GM23338 (cell line): ENCODE results near the gene EARS2. TPM values are rescaled to one million over a fixed set of nuclear protein-coding genes. Genes with fewer than 3 reads are reported as not detected.

Source experiments
- ATAC-seq: fragments of 200-7000 bp; cut with Tn5 transposase; 3 replicates; pipeline ENCODE4 v1.9.1; 2020
- DNase-seq: peaks from one replicate; pipeline ENCODE4 v3.0.0-alpha.2; 2015; ENCODE audit warnings: low spot score
- H2AFZ ChIP-seq: fragments of 200-600 bp; sonication (generic); 2 replicates; pipeline ENCODE4 v1.8.0; 2016; ENCODE audit warnings: antibody characterized with exemption, mild to moderate bottlenecking, moderate library complexity
- H3F3A ChIP-seq: fragments of 200-600 bp; sonication (generic); replicated peaks from 2 replicates; pipeline ENCODE4 v1.8.0; 2017; ENCODE audit warnings: antibody characterized with exemption, mixed run types, low read depth
- H3K27ac ChIP-seq: fragments of 200-600 bp; sonication (generic); 2 replicates; pipeline ENCODE4 v1.6.1; 2016; ENCODE audit warnings: low read depth
- H3K27me3 ChIP-seq: fragments of 200-600 bp; sonication (generic); 2 replicates; pipeline ENCODE4 v1.8.0; 2016; ENCODE audit warnings: mild to moderate bottlenecking, mixed run types, moderate library complexity; ENCODE audit not compliant: insufficient read depth
- H3K36me3 ChIP-seq: fragments of 200-600 bp; sonication (generic); 2 replicates; pipeline ENCODE4 v1.8.0; 2016; ENCODE audit warnings: mild to moderate bottlenecking; ENCODE audit not compliant: insufficient read depth
- H3K4me1 ChIP-seq: fragments of 200-600 bp; sonication (generic); 2 replicates; pipeline ENCODE4 v1.8.0; 2016; ENCODE audit warnings: mild to moderate bottlenecking, moderate library complexity; ENCODE audit not compliant: insufficient read depth
- H3K4me2 ChIP-seq: fragments of 200-600 bp; sonication (generic); 2 replicates; pipeline ENCODE4 v1.7.1; 2017; ENCODE audit warnings: mixed run types
- H3K4me3 ChIP-seq: fragments of 200-600 bp; sonication (generic); 2 replicates; pipeline ENCODE4 v1.6.1; 2016; ENCODE audit warnings: mixed run types
- H3K79me2 ChIP-seq: fragments of 200-600 bp; sonication (generic); replicated peaks from 2 replicates; pipeline ENCODE4 v1.8.0; 2017; ENCODE audit warnings: mild to moderate bottlenecking; ENCODE audit not compliant: insufficient read depth
- H3K9me2 ChIP-seq: fragments of 200-600 bp; sonication (generic); 2 replicates; pipeline ENCODE4 v1.8.0; 2017; ENCODE audit not compliant: insufficient read depth
- H4K20me1 ChIP-seq: fragments of 200-600 bp; sonication (generic); replicated peaks from 2 replicates; pipeline ENCODE4 v1.8.0; 2017; ENCODE audit warnings: mild to moderate bottlenecking; ENCODE audit not compliant: insufficient read depth
- H3K27ac Mint-ChIP-seq: 2 replicates; pipeline ENCODE4 v1.8.0; 2020; ENCODE audit warnings: inconsistent platforms, mild to moderate bottlenecking, moderate library complexity, mixed read lengths
- H3K27me3 Mint-ChIP-seq: 3 replicates; pipeline ENCODE4 v1.8.0; 2022; ENCODE audit warnings: low read depth, mild to moderate bottlenecking, moderate library complexity, mixed read lengths, inconsistent platforms; ENCODE audit not compliant: insufficient read depth, poor library complexity
- H3K36me3 Mint-ChIP-seq: 3 replicates; pipeline ENCODE4 v1.8.0; 2021; ENCODE audit warnings: low read depth, mild to moderate bottlenecking, inconsistent platforms, moderate library complexity, mixed read lengths
- H3K4me1 Mint-ChIP-seq: 3 replicates; pipeline ENCODE4 v1.8.0; 2020; ENCODE audit warnings: mild to moderate bottlenecking, inconsistent platforms, mixed read lengths
- H3K4me3 Mint-ChIP-seq: 3 replicates; pipeline ENCODE4 v1.8.0; 2021; ENCODE audit warnings: moderate library complexity, mild to moderate bottlenecking, inconsistent platforms, mixed read lengths
- H3K9me3 Mint-ChIP-seq: 3 replicates; pipeline ENCODE4 v1.8.0; 2020; ENCODE audit warnings: moderate library complexity, mild to moderate bottlenecking, inconsistent platforms, mixed read lengths
- CREB1 ChIP-seq: fragments of 250-450 bp; sonication (Bioruptor Pico); IDR thresholded peaks from 2 replicates; pipeline ENCODE4 v1.5.0; 2020; ENCODE audit warnings: low read depth, mild to moderate bottlenecking, moderate library complexity
- EZH2 ChIP-seq: fragments of 200-600 bp; sonication (generic); IDR thresholded peaks from one replicate; pipeline ENCODE4 v1.8.0; 2017; ENCODE audit warnings: antibody characterized with exemption, mild to moderate bottlenecking, low read depth; ENCODE audit not compliant: unreplicated experiment
- EZH2phosphoT487 ChIP-seq: fragments of 200-600 bp; sonication (generic); IDR thresholded peaks from one replicate; pipeline ENCODE4 v1.8.1; 2018; ENCODE audit warnings: antibody characterized with exemption; ENCODE audit not compliant: unreplicated experiment
- JUNB ChIP-seq: IDR thresholded peaks from one replicate; pipeline ENCODE4 v1.6.1; 2016; ENCODE audit warnings: antibody characterized with exemption; ENCODE audit not compliant: unreplicated experiment
- NANOG ChIP-seq: IDR thresholded peaks from 2 replicates; pipeline ENCODE4 v1.6.1; 2016; ENCODE audit warnings: antibody characterized with exemption, borderline replicate concordance
- POLR2AphosphoS5 ChIP-seq: IDR thresholded peaks from 2 replicates; pipeline ENCODE4 v1.6.1; 2016; ENCODE audit warnings: antibody characterized with exemption, low read depth
- STAT1 ChIP-seq: IDR thresholded peaks from one replicate; pipeline ENCODE4 v1.6.1; 2016; ENCODE audit warnings: antibody characterized with exemption; ENCODE audit not compliant: unreplicated experiment
- ZNF114 ChIP-seq: fragments of 250-450 bp; sonication (Bioruptor Pico); IDR thresholded peaks from 2 replicates; pipeline ENCODE4 v1.5.0; 2020; ENCODE audit warnings: mild to moderate bottlenecking, moderate library complexity
- ZNF331 ChIP-seq: fragments of 250-450 bp; sonication (Bioruptor Pico); IDR thresholded peaks from 2 replicates; pipeline ENCODE4 v1.5.0; 2020; ENCODE audit warnings: low read depth, mild to moderate bottlenecking, moderate library complexity
- polyA plus RNA-seq: library from polyadenylated mRNA; unstranded; fragments of >200 nt; fragmentation: Nextera tagmentation; extraction: Ambion mirVana; gene quantifications from 2 replicates; pipeline ENCODE4 v1.2.1, GENCODE V29; 2016
- total RNA-seq: library from RNA; depleted of rRNA; stranded (reverse); fragments of >200 nt; shearing (Covaris generic); gene quantifications from 2 replicates; pipeline ENCODE4 v1.2.3, GENCODE V29; 2014
- TF ChIP-seq, protein P1 (sequence below): IDR thresholded peaks from 2 replicates; pipeline ENCODE4 v1.6.1; 2016; ENCODE audit warnings: antibody characterized with exemption
- TF ChIP-seq, protein P2 (sequence below), 2 experiments: fragments of 200-600 bp in 1 of 2; sonication (generic) in 1 of 2; conservative IDR thresholded peaks; 2 replicates each; pipeline versions ENCODE4 v1.5.1 to v1.6.1; 2016 to 2017; ENCODE audit warnings: antibody characterized with exemption in 2 of 2, low read depth in 2 of 2, mild to moderate bottlenecking in 2 of 2, moderate library complexity in 1 of 2
- TF ChIP-seq, protein P3 (sequence below): fragments of 250-450 bp; sonication (Bioruptor Pico); IDR thresholded peaks from 2 replicates; pipeline ENCODE4 v1.5.0; 2020; ENCODE audit warnings: mild to moderate bottlenecking, moderate library complexity
- TF ChIP-seq, protein P4 (sequence below): IDR thresholded peaks from one replicate; pipeline ENCODE4 v1.6.1; 2018; ENCODE audit warnings: antibody characterized with exemption; ENCODE audit not compliant: unreplicated experiment

EARS2 gene
- total and polyA plus RNA-seq, 2 experiments from 2014 or later: 22.6 to 89.1 TPM

DNA sequence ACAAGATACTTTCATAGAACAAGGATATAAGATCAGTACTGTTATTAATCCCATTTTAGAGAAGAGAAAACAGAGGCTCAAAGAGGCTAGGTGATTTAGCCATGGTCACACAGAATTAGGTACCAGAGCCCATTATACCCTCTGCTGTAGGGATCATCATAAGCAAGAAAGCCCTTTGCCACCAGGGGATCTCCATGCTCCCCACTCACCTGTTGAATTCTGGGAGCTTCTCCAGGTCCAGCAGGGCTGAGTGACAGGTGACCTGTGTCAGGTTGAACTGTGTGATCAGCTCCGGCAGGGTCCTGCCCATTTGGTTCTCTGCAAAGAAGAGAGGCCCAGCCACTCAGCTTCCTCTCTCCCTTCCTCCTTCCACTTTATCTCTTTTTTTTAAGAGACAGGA is 24.7 kb downstream of the EARS2 start:
- Mint-ChIP-seq H3K27ac (no peak overlapping the region), H3K36me3 (peaks cover 67% of the 10 kb centered on the region), H3K9me3 (no peaks in the 10 kb centered on the region), H3K27me3 (no peaks in the 10 kb centered on the region), H3K4me3 (no peak overlapping the region), H3K4me1 (no peaks in the 10 kb centered on the region)
- H3K9me2 ChIP-seq: no peaks in the 10 kb centered on the region
- no peaks in the 10 kb centered on the region for H3K27me3 ChIP-seq
- H3F3A ChIP-seq: no peaks in the 10 kb centered on the region
- H4K20me1 ChIP-seq: peaks cover 8% of the 10 kb centered on the region; the same call in 1 of the 2 replicates
- H3K4me1 ChIP-seq: no peaks in the 10 kb centered on the region
- no peak overlapping the region for H3K4me2 ChIP-seq
- H3K4me3 ChIP-seq: no peak overlapping the region
- DNase-seq: no peak
- H3K27ac ChIP-seq: no peak overlapping the region
- TF ChIP-seq POLR2AphosphoS5 (no peak), NANOG (no peak), STAT1 (no peak), ZNF331 (CRISPR knock-in tag) (no peak), EZH2 (no peak), CREB1 (CRISPR knock-in tag) (no peak), JUNB (no peak), ZNF114 (CRISPR knock-in tag) (no peak), EZH2phosphoT487 (no peak)
- TF ChIP-seq, protein P1, sequence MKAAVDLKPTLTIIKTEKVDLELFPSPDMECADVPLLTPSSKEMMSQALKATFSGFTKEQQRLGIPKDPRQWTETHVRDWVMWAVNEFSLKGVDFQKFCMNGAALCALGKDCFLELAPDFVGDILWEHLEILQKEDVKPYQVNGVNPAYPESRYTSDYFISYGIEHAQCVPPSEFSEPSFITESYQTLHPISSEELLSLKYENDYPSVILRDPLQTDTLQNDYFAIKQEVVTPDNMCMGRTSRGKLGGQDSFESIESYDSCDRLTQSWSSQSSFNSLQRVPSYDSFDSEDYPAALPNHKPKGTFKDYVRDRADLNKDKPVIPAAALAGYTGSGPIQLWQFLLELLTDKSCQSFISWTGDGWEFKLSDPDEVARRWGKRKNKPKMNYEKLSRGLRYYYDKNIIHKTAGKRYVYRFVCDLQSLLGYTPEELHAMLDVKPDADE: no peak
- TF ChIP-seq, protein P2, sequence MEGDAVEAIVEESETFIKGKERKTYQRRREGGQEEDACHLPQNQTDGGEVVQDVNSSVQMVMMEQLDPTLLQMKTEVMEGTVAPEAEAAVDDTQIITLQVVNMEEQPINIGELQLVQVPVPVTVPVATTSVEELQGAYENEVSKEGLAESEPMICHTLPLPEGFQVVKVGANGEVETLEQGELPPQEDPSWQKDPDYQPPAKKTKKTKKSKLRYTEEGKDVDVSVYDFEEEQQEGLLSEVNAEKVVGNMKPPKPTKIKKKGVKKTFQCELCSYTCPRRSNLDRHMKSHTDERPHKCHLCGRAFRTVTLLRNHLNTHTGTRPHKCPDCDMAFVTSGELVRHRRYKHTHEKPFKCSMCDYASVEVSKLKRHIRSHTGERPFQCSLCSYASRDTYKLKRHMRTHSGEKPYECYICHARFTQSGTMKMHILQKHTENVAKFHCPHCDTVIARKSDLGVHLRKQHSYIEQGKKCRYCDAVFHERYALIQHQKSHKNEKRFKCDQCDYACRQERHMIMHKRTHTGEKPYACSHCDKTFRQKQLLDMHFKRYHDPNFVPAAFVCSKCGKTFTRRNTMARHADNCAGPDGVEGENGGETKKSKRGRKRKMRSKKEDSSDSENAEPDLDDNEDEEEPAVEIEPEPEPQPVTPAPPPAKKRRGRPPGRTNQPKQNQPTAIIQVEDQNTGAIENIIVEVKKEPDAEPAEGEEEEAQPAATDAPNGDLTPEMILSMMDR (conservative IDR thresholded peaks at IDR 0.05; ENCODE audit: low read depth in 2 of 2): no peak
- TF ChIP-seq, protein P3, sequence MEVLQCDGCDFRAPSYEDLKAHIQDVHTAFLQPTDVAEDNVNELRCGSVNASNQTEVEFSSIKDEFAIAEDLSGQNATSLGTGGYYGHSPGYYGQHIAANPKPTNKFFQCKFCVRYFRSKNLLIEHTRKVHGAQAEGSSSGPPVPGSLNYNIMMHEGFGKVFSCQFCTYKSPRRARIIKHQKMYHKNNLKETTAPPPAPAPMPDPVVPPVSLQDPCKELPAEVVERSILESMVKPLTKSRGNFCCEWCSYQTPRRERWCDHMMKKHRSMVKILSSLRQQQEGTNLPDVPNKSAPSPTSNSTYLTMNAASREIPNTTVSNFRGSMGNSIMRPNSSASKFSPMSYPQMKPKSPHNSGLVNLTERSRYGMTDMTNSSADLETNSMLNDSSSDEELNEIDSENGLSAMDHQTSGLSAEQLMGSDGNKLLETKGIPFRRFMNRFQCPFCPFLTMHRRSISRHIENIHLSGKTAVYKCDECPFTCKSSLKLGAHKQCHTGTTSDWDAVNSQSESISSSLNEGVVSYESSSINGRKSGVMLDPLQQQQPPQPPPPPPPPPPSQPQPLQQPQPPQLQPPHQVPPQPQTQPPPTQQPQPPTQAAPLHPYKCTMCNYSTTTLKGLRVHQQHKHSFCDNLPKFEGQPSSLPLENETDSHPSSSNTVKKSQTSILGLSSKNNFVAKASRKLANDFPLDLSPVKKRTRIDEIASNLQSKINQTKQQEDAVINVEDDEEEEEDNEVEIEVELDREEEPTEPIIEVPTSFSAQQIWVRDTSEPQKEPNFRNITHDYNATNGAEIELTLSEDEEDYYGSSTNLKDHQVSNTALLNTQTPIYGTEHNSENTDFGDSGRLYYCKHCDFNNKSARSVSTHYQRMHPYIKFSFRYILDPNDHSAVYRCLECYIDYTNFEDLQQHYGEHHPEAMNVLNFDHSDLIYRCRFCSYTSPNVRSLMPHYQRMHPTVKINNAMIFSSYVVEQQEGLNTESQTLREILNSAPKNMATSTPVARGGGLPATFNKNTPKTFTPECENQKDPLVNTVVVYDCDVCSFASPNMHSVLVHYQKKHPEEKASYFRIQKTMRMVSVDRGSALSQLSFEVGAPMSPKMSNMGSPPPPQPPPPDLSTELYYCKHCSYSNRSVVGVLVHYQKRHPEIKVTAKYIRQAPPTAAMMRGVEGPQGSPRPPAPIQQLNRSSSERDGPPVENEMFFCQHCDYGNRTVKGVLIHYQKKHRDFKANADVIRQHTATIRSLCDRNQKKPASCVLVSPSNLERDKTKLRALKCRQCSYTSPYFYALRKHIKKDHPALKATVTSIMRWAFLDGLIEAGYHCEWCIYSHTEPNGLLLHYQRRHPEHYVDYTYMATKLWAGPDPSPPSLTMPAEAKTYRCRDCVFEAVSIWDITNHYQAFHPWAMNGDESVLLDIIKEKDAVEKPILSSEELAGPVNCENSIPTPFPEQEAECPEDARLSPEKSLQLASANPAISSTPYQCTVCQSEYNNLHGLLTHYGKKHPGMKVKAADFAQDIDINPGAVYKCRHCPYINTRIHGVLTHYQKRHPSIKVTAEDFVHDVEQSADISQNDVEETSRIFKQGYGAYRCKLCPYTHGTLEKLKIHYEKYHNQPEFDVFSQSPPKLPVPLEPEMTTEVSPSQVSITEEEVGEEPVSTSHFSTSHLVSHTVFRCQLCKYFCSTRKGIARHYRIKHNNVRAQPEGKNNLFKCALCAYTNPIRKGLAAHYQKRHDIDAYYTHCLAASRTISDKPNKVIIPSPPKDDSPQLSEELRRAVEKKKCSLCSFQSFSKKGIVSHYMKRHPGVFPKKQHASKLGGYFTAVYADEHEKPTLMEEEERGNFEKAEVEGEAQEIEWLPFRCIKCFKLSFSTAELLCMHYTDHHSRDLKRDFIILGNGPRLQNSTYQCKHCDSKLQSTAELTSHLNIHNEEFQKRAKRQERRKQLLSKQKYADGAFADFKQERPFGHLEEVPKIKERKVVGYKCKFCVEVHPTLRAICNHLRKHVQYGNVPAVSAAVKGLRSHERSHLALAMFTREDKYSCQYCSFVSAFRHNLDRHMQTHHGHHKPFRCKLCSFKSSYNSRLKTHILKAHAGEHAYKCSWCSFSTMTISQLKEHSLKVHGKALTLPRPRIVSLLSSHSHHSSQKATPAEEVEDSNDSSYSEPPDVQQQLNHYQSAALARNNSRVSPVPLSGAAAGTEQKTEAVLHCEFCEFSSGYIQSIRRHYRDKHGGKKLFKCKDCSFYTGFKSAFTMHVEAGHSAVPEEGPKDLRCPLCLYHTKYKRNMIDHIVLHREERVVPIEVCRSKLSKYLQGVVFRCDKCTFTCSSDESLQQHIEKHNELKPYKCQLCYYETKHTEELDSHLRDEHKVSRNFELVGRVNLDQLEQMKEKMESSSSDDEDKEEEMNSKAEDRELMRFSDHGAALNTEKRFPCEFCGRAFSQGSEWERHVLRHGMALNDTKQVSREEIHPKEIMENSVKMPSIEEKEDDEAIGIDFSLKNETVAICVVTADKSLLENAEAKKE: no peak
- TF ChIP-seq, protein P4, sequence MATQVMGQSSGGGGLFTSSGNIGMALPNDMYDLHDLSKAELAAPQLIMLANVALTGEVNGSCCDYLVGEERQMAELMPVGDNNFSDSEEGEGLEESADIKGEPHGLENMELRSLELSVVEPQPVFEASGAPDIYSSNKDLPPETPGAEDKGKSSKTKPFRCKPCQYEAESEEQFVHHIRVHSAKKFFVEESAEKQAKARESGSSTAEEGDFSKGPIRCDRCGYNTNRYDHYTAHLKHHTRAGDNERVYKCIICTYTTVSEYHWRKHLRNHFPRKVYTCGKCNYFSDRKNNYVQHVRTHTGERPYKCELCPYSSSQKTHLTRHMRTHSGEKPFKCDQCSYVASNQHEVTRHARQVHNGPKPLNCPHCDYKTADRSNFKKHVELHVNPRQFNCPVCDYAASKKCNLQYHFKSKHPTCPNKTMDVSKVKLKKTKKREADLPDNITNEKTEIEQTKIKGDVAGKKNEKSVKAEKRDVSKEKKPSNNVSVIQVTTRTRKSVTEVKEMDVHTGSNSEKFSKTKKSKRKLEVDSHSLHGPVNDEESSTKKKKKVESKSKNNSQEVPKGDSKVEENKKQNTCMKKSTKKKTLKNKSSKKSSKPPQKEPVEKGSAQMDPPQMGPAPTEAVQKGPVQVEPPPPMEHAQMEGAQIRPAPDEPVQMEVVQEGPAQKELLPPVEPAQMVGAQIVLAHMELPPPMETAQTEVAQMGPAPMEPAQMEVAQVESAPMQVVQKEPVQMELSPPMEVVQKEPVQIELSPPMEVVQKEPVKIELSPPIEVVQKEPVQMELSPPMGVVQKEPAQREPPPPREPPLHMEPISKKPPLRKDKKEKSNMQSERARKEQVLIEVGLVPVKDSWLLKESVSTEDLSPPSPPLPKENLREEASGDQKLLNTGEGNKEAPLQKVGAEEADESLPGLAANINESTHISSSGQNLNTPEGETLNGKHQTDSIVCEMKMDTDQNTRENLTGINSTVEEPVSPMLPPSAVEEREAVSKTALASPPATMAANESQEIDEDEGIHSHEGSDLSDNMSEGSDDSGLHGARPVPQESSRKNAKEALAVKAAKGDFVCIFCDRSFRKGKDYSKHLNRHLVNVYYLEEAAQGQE: no peak
- H2AFZ ChIP-seq: no peak overlapping the region
- H3K79me2 ChIP-seq: no peaks in the 10 kb centered on the region
- no peak for ATAC-seq
- H3K36me3 ChIP-seq: peaks cover 55% of the 10 kb centered on the region
